WTC11 (cell line): ENCODE measurements around the gene GPR89B.
"Not testable (repeated sequence)": the region's sequence is repeated elsewhere in the genome, so short reads cannot be mapped to it uniquely, and the experiment has no call there.

ENCODE experiments used
- CTCF ChIP-seq: fragments of 200-600 bp; IDR thresholded peaks from 2 replicates; pipeline ENCODE4 v1.8.0; 2022; ENCODE audit warnings: antibody characterized with exemption
- JUN ChIP-seq: sonication (generic); formaldehyde crosslinking; IDR thresholded peaks from 2 replicates; pipeline ENCODE4 v1.8.0; 2023; ENCODE audit warnings: mild to moderate bottlenecking, missing genetic modification reagents
- NR2C2 ChIP-seq: sonication (generic); formaldehyde crosslinking; IDR thresholded peaks from 2 replicates; pipeline ENCODE4 v1.8.0; 2022; ENCODE audit warnings: mild to moderate bottlenecking, missing genetic modification reagents
- TCF7 ChIP-seq: sonication (generic); formaldehyde crosslinking; IDR thresholded peaks from 2 replicates; pipeline ENCODE4 v1.8.0; 2022; ENCODE audit warnings: mild to moderate bottlenecking, low read depth, missing genetic modification reagents, moderate library complexity
- ZBTB43 ChIP-seq: sonication (generic); formaldehyde crosslinking; IDR thresholded peaks from 2 replicates; pipeline ENCODE4 v1.8.1; 2023; ENCODE audit warnings: mild to moderate bottlenecking, missing genetic modification reagents
- TF ChIP-seq, protein P1 (sequence below): sonication (generic); formaldehyde crosslinking; IDR thresholded peaks from 2 replicates; pipeline ENCODE4 v1.8.1; 2022; ENCODE audit warnings: low read depth, missing genetic modification reagents, borderline replicate concordance

GRCh38 chr1:147966657-147967056, 38.4 kb downstream of the GPR89B start:
- not testable (repeated sequence) for TF ChIP-seq ZBTB43; CTCF; NR2C2 (CRISPR knock-in tag); TCF7; JUN (CRISPR knock-in tag)
- TF ChIP-seq, protein P1, sequence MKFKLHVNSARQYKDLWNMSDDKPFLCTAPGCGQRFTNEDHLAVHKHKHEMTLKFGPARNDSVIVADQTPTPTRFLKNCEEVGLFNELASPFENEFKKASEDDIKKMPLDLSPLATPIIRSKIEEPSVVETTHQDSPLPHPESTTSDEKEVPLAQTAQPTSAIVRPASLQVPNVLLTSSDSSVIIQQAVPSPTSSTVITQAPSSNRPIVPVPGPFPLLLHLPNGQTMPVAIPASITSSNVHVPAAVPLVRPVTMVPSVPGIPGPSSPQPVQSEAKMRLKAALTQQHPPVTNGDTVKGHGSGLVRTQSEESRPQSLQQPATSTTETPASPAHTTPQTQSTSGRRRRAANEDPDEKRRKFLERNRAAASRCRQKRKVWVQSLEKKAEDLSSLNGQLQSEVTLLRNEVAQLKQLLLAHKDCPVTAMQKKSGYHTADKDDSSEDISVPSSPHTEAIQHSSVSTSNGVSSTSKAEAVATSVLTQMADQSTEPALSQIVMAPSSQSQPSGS (CRISPR knock-in tag) = not testable (repeated sequence)
